ENCODE measurements around the gene SHLD2.
"Not testable (repeated sequence)": the region's sequence is repeated elsewhere in the genome, so short reads cannot be mapped to it uniquely, and the experiment has no call there.

SHLD2 gene

GRCh38 chr10:87149020-87149609 is 54.1 kb downstream of the SHLD2 start:
- DNase-seq, result not testable (repeated sequence)

GRCh38 chr10:87151516-87151915 is 56.5 kb downstream of the SHLD2 start:
- not testable (repeated sequence) for DNase-seq

- not testable (repeated sequence) for DNase-seq
Observed at GRCh38 chr10:87156841-87157240, 61.8 kb downstream of the SHLD2 start.

GRCh38 chr10:87157821-87158220 is 62.8 kb downstream of the SHLD2 start:
- DNase-seq, result not testable (repeated sequence)

GRCh38 chr10:87162703-87163293 is 67.8 kb downstream of the SHLD2 start:
- DNase-seq, result not testable (repeated sequence)

GRCh38 chr10:87163414-87163813 is 68.4 kb downstream of the SHLD2 start:
- not testable (repeated sequence) for DNase-seq

- DNase-seq, result not testable (repeated sequence)
Observed at GRCh38 chr10:87169857-87170256, 74.9 kb downstream of the SHLD2 start.

GRCh38 chr10:87170705-87171104 is 75.7 kb downstream of the SHLD2 start:
- DNase-seq, result not testable (repeated sequence)

GRCh38 chr10:87171670-87172069 is 76.7 kb downstream of the SHLD2 start:
- DNase-seq, result not testable (repeated sequence)

- not testable (repeated sequence) for DNase-seq
Observed at GRCh38 chr10:87172178-87172577, 77.2 kb downstream of the SHLD2 start.

- DNase-seq, result not testable (repeated sequence)
Observed at GRCh38 chr10:87177587-87177986, 82.6 kb downstream of the SHLD2 start.

- peak; percentile 5 for DNase-seq
Observed at GRCh38 chr10:87184421-87184820, 89.4 kb downstream of the SHLD2 start.

GRCh38 chr10:87186016-87186415 is 91.0 kb downstream of the SHLD2 start:
- not testable (repeated sequence) for DNase-seq

GRCh38 chr10:87187573-87187972 is 92.6 kb downstream of the SHLD2 start:
- DNase-seq, result not testable (repeated sequence)

GRCh38 chr10:87191841-87192240 is 96.8 kb downstream of the SHLD2 start:
- not testable (repeated sequence) for DNase-seq

GRCh38 chr10:87200924-87201323 is 105.9 kb downstream of the SHLD2 start:
- DNase-seq, result not testable (repeated sequence)

- not testable (repeated sequence) for DNase-seq
Observed at GRCh38 chr10:87204801-87205200, 109.8 kb downstream of the SHLD2 start.

- DNase-seq, result not testable (repeated sequence)
Observed at GRCh38 chr10:87206922-87207321, 111.9 kb downstream of the SHLD2 start.

GRCh38 chr10:87210309-87210708 is 115.3 kb downstream of the SHLD2 start:
- not testable (repeated sequence) for DNase-seq

- not testable (repeated sequence) for DNase-seq
Observed at GRCh38 chr10:87211848-87212247, 116.8 kb downstream of the SHLD2 start.

- DNase-seq, result not testable (repeated sequence)
Observed at GRCh38 chr10:87213150-87213765, 118.3 kb downstream of the SHLD2 start.

GRCh38 chr10:87213806-87214205 is 118.8 kb downstream of the SHLD2 start:
- DNase-seq, result not testable (repeated sequence)

GRCh38 chr10:87216120-87216519 is 121.1 kb downstream of the SHLD2 start:
- DNase-seq, result not testable (repeated sequence)

- not testable (repeated sequence) for DNase-seq
Observed at GRCh38 chr10:87219370-87219769, 124.4 kb downstream of the SHLD2 start.
